Stimulated activated CD8-positive, alpha-beta memory T cell treated with anti-CD3 and anti-CD28 coated beads, Interleukin-15, amount 100 ng/mL, for 48 hours (primary cell): ENCODE data around the gene MUC15.

ENCODE experiments used
- DNase-seq, 2 donors: peaks; one replicate each; pipeline ENCODE4 v3.0.0-alpha.2; 2020; ENCODE audit warnings: low read depth in 2 of 2

MUC15 gene

GRCh38 chr11:26573896-26574295 lies 1.8 kb upstream of the MUC15 start:
- no peak for DNase-seq

GRCh38 chr11:26572770-26573402 lies 823 bp upstream of the MUC15 start:
- no peak for DNase-seq

GRCh38 chr11:26569646-26570045 lies 2.4 kb downstream of the MUC15 start:
- DNase-seq, result no peak

GRCh38 chr11:26558190-26558589 lies 13.9 kb downstream of the MUC15 start:
- DNase-seq, result no peak

GRCh38 chr11:26557666-26558065 lies 14.4 kb downstream of the MUC15 start:
- DNase-seq, result no peak

GRCh38 chr11:26556582-26556981 lies 15.5 kb downstream of the MUC15 start:
- no peak for DNase-seq

- no peak for DNase-seq
Observed at GRCh38 chr11:26554455-26554854, 17.6 kb downstream of the MUC15 start.

- DNase-seq, result no peak
Observed at GRCh38 chr11:26553182-26553581, 18.9 kb downstream of the MUC15 start.

GRCh38 chr11:26551186-26551801 lies 20.8 kb downstream of the MUC15 start:
- no peak for DNase-seq

GRCh38 chr11:26550022-26550421 lies 22.0 kb downstream of the MUC15 start:
- no peak for DNase-seq

GRCh38 chr11:26549176-26549575 lies 22.9 kb downstream of the MUC15 start:
- DNase-seq, result no peak

GRCh38 chr11:26541870-26542269 lies 30.2 kb downstream of the MUC15 start:
- no peak for DNase-seq

- no peak for DNase-seq
Observed at GRCh38 chr11:26539517-26539916, 32.5 kb downstream of the MUC15 start.

GRCh38 chr11:26537341-26537740 lies 34.7 kb downstream of the MUC15 start:
- no peak for DNase-seq

GRCh38 chr11:26527685-26528084 lies 44.4 kb downstream of the MUC15 start:
- no peak for DNase-seq

- DNase-seq, result no peak
Observed at GRCh38 chr11:26522912-26523610, 49.0 kb downstream of the MUC15 start.

GRCh38 chr11:26519469-26519868 lies 52.6 kb downstream of the MUC15 start:
- DNase-seq, result no peak

GRCh38 chr11:26512196-26512595 lies 59.9 kb downstream of the MUC15 start:
- no peak for DNase-seq

GRCh38 chr11:26510756-26511155 lies 61.3 kb downstream of the MUC15 start:
- no peak for DNase-seq

- no peak for DNase-seq
Observed at GRCh38 chr11:26510164-26510563, 61.9 kb downstream of the MUC15 start.
